ENCODE results near the gene RNF151.

Gene RNF151

DNA sequence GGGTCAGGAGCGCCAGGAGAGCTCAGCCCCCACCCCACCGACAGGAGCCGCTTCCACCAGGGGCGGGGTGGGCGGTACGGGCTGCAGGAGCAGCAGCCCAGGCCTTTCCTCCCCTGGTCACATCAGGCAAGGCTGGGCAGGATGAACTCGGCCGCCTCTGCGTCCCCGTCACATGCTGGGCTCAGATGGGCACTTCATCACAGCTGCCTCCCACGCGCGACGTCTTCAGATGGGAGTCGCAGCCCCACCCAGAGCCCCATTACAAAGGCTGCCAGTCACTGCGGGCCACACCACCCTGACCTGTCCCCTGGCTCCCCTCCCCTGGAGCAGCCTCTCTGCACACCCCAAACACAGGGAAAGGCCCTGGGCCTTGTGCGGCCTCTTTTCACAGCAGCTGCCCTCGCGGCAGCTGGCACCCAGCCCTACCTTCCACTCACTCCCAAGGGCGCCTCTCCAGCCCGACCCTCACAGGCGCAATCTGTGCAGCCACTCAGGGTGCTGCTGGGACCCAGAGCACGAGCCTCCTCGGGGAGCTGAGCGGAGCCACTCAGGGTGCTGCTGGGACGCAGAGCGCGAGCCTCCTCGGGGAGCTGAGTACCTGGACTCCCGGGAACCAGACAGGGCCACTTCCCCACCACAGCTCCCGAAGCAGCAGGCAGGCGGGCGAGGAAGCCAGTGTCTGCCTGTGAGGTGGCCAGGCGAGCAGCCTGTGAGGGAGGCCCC is 38.3 kb downstream of the RNF151 start:
- Histone ChIP-seq H3K36me3 (ENCODE audit: control insufficient read depth in 1 of 2, insufficient read depth in 2 of 2, low read depth in 1 of 2, low read length in 2 of 2) (peaks cover 34 to 74% of the 10 kb centered on the region in 2 experiments), H3K4me2 (ENCODE audit: low read length, poor library complexity, severe bottlenecking) (no peak overlapping the region), H3K9me3 (ENCODE audit: control insufficient read depth, low read length) (no peaks in the 10 kb centered on the region), H3K4me3 (ENCODE audit: insufficient read depth in 1 of 2, low read depth in 1 of 2, low read length in 2 of 2) (no peak overlapping the region), H2BK15ac (ENCODE audit: low read depth, poor library complexity, severe bottlenecking) (peak overlapping the region; percentile 21), H3K14ac (ENCODE audit: low read length in 2 of 2) (no peak overlapping the region), H3K27ac (ENCODE audit: low read length, poor library complexity, severe bottlenecking) (no peak overlapping the region), H2AK5ac (ENCODE audit: low read length, severe bottlenecking) (no peak overlapping the region), H3K9ac (ENCODE audit: low read length) (no peak overlapping the region), H2BK5ac (ENCODE audit: low read depth, low read length, poor library complexity, severe bottlenecking) (no peak overlapping the region), H4K8ac (ENCODE audit: low read length) (no peak overlapping the region), H3K23ac (ENCODE audit: low read length in 2 of 2) (no peak overlapping the region), H4K91ac (ENCODE audit: low read length) (peak overlapping the region; percentile 31), H3K18ac (ENCODE audit: low read depth in 1 of 2, low read length in 2 of 2) (no peak overlapping the region), H3K79me1 (replicated peaks; ENCODE audit: low read length, poor library complexity, severe bottlenecking) (peaks cover 24% of the 10 kb centered on the region), H2BK120ac (ENCODE audit: low read depth, low read length) (no peak overlapping the region), H3K27me3 (ENCODE audit: control insufficient read depth in 1 of 2, insufficient read depth in 1 of 2, low read length in 2 of 2) (no peaks in the 10 kb centered on the region), H2BK12ac (ENCODE audit: low read length in 2 of 2) (no peak overlapping the region), H3K4ac (ENCODE audit: low read depth in 1 of 2, low read length in 2 of 2) (no peak overlapping the region), H3K4me1 (ENCODE audit: control insufficient read depth, insufficient read depth, low read depth, low read length) (peaks cover 51% of the 10 kb centered on the region), H2AFZ (ENCODE audit: low read depth, low read length) (no peak overlapping the region)
- WGBS, result 94% methylated on average over 34 of the region's 34 CpGs
- no peak for DNase-seq

- Histone ChIP-seq H4K8ac (ENCODE audit: low read length) (no peak overlapping the region), H3K23ac (ENCODE audit: low read length in 2 of 2) (no peak overlapping the region), H3K18ac (ENCODE audit: low read depth in 1 of 2, low read length in 2 of 2) (no peak overlapping the region), H2BK5ac (ENCODE audit: low read depth, low read length, poor library complexity, severe bottlenecking) (no peak overlapping the region), H3K27ac (ENCODE audit: low read length, poor library complexity, severe bottlenecking) (no peak overlapping the region), H4K91ac (ENCODE audit: low read length) (no peak overlapping the region), H3K9me3 (ENCODE audit: control insufficient read depth, low read length) (no peaks in the 10 kb centered on the region), H2BK12ac (ENCODE audit: low read length in 2 of 2) (no peak overlapping the region), H2AK5ac (ENCODE audit: low read length, severe bottlenecking) (no peak overlapping the region), H2BK120ac (ENCODE audit: low read depth, low read length) (no peak overlapping the region), H3K79me1 (replicated peaks; ENCODE audit: low read length, poor library complexity, severe bottlenecking) (peaks cover 25% of the 10 kb centered on the region), H2AFZ (ENCODE audit: low read depth, low read length) (no peak overlapping the region), H3K9ac (ENCODE audit: low read length) (peak overlapping the region; percentile 53), H3K4ac (ENCODE audit: low read depth in 1 of 2, low read length in 2 of 2) (no peak overlapping the region), H3K4me2 (ENCODE audit: low read length, poor library complexity, severe bottlenecking) (no peak overlapping the region), H3K4me1 (ENCODE audit: control insufficient read depth, insufficient read depth, low read depth, low read length) (peaks cover 57% of the 10 kb centered on the region), H2BK15ac (ENCODE audit: low read depth, poor library complexity, severe bottlenecking) (no peak overlapping the region), H3K27me3 (ENCODE audit: control insufficient read depth in 1 of 2, insufficient read depth in 1 of 2, low read length in 2 of 2) (no peaks in the 10 kb centered on the region), H3K4me3 (ENCODE audit: insufficient read depth in 1 of 2, low read depth in 1 of 2, low read length in 2 of 2) (peak overlapping the region in 1 of 2 experiments; percentile 18), H3K14ac (ENCODE audit: low read length in 2 of 2) (no peak overlapping the region), H3K36me3 (ENCODE audit: control insufficient read depth in 1 of 2, insufficient read depth in 2 of 2, low read depth in 1 of 2, low read length in 2 of 2) (peaks cover 27 to 67% of the 10 kb centered on the region in 2 experiments)
- DNase-seq, result no peak
- 91% methylated on average over 21 of the region's 21 CpGs for WGBS
These were observed 39.0 kb downstream of the RNF151 start for GRCh38 chr16:2005646-2006045.

DNA sequence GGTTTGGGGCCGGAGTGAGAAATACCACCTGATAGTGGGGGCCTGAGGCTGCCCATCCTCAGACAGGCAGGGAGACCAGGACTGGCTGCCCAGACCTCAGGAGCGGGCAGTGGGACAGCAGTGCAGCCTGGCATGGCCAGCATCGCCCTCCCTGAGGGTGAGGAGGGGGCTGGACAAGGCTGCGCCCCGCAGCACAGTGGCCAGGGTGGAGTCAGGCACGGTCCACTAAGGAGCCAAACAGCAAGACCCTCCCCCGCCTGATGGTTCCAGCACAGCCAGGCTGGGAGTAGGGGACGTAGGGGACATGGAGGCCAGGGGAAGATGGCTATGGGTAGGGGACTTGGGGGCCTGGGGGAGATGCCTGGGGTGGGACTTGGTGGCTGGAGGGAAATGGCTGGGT is 39.7 kb downstream of the RNF151 start:
- Histone ChIP-seq H4K8ac (ENCODE audit: low read length) (no peak overlapping the region), H3K4ac (ENCODE audit: low read depth in 1 of 2, low read length in 2 of 2) (no peak overlapping the region), H3K27me3 (ENCODE audit: control insufficient read depth in 1 of 2, insufficient read depth in 1 of 2, low read length in 2 of 2) (no peaks in the 10 kb centered on the region), H3K9me3 (ENCODE audit: control insufficient read depth, low read length) (no peaks in the 10 kb centered on the region), H3K18ac (ENCODE audit: low read depth in 1 of 2, low read length in 2 of 2) (no peak overlapping the region), H3K23ac (ENCODE audit: low read length in 2 of 2) (no peak overlapping the region), H3K4me3 (ENCODE audit: insufficient read depth in 1 of 2, low read depth in 1 of 2, low read length in 2 of 2) (peak overlapping the region in 1 of 2 experiments; percentile 18), H2BK12ac (ENCODE audit: low read length in 2 of 2) (no peak overlapping the region), H2BK120ac (ENCODE audit: low read depth, low read length) (no peak overlapping the region), H3K27ac (ENCODE audit: low read length, poor library complexity, severe bottlenecking) (no peak overlapping the region), H4K91ac (ENCODE audit: low read length) (peak overlapping the region; percentile 21), H3K79me1 (replicated peaks; ENCODE audit: low read length, poor library complexity, severe bottlenecking) (peaks cover 22% of the 10 kb centered on the region), H3K36me3 (ENCODE audit: control insufficient read depth in 1 of 2, insufficient read depth in 2 of 2, low read depth in 1 of 2, low read length in 2 of 2) (peaks cover 20 to 61% of the 10 kb centered on the region in 2 experiments), H3K14ac (ENCODE audit: low read length in 2 of 2) (no peak overlapping the region), H2AFZ (ENCODE audit: low read depth, low read length) (no peak overlapping the region), H3K9ac (ENCODE audit: low read length) (peak overlapping the region; percentile 53), H3K4me1 (ENCODE audit: control insufficient read depth, insufficient read depth, low read depth, low read length) (peaks cover 57% of the 10 kb centered on the region), H2BK15ac (ENCODE audit: low read depth, poor library complexity, severe bottlenecking) (no peak overlapping the region), H3K4me2 (ENCODE audit: low read length, poor library complexity, severe bottlenecking) (no peak overlapping the region), H2AK5ac (ENCODE audit: low read length, severe bottlenecking) (no peak overlapping the region), H2BK5ac (ENCODE audit: low read depth, low read length, poor library complexity, severe bottlenecking) (no peak overlapping the region)
- WGBS, result 97% methylated on average over 8 of the region's 8 CpGs
- no peak for DNase-seq

DNA sequence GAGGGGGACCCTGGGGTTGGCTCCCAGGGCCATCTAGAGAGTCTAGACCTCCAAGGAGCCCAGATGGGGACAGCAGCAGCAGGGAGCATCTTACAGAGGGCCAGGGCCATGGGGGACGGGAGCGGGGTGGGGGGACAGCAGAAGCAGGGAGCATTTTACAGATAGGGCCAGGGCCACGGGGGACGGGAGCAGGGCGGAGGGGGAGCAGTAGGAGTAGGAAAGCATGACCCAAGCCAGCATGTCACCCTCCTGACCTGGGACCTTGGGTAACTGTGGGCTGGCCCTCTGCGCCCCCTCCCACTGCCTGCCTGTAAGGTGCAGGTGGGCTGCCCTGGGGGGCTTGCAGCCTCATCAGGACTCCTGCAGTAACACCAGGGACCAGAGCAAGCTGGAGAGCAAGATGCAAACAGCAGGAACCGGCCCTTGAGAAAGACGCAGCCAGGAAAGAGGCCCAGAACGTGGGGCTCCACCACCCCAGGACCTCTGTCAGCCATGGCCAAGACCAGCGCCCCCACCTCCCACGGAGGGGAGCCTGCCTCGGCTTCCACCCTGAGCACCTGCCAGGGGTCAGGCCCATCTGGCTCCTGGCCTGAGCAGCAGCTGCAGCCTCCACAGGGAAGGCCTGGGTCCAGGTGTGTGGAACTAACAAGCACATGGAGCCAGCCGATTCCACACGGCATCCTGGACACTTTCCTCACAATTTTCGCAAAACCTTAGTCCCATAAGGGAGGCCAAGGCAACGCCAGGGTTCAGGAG is 40.6 kb downstream of the RNF151 start:
- Histone ChIP-seq H2AK5ac (ENCODE audit: low read length, severe bottlenecking) (no peak overlapping the region), H3K4me1 (ENCODE audit: control insufficient read depth, insufficient read depth, low read depth, low read length) (peaks cover 57% of the 10 kb centered on the region)
- WGBS, result 92% methylated on average over 16 of the region's 16 CpGs

More for the DNA sequence above, 40.6 kb downstream of the RNF151 start:
- DNase-seq, result no peak
- Histone ChIP-seq H3K14ac (ENCODE audit: low read length in 2 of 2) (no peak overlapping the region), H3K23ac (ENCODE audit: low read length in 2 of 2) (peak overlapping the region in 1 of 2 experiments; percentile 5), H3K9ac (ENCODE audit: low read length) (peak overlapping the region; percentile 93), H2BK5ac (ENCODE audit: low read depth, low read length, poor library complexity, severe bottlenecking) (no peak overlapping the region), H3K79me1 (replicated peaks; ENCODE audit: low read length, poor library complexity, severe bottlenecking) (peaks cover 13% of the 10 kb centered on the region), H3K27me3 (ENCODE audit: control insufficient read depth in 1 of 2, insufficient read depth in 1 of 2, low read length in 2 of 2) (no peaks in the 10 kb centered on the region), H3K27ac (ENCODE audit: low read length, poor library complexity, severe bottlenecking) (no peak overlapping the region), H2BK120ac (ENCODE audit: low read depth, low read length) (no peak overlapping the region), H3K4me3 (ENCODE audit: insufficient read depth in 1 of 2, low read depth in 1 of 2, low read length in 2 of 2) (peak overlapping the region in 1 of 2 experiments; percentile 91), H4K8ac (ENCODE audit: low read length) (peak overlapping the region; percentile 19), H3K36me3 (ENCODE audit: control insufficient read depth in 1 of 2, insufficient read depth in 2 of 2, low read depth in 1 of 2, low read length in 2 of 2) (peaks cover 11 to 51% of the 10 kb centered on the region in 2 experiments), H4K91ac (ENCODE audit: low read length) (no peak overlapping the region), H3K4ac (ENCODE audit: low read depth in 1 of 2, low read length in 2 of 2) (no peak overlapping the region), H3K9me3 (ENCODE audit: control insufficient read depth, low read length) (no peaks in the 10 kb centered on the region), H2AFZ (ENCODE audit: low read depth, low read length) (no peak overlapping the region), H2BK15ac (ENCODE audit: low read depth, poor library complexity, severe bottlenecking) (no peak overlapping the region), H3K18ac (ENCODE audit: low read depth in 1 of 2, low read length in 2 of 2) (no peak overlapping the region), H3K4me2 (ENCODE audit: low read length, poor library complexity, severe bottlenecking) (no peak overlapping the region), H2BK12ac (ENCODE audit: low read length in 2 of 2) (no peak overlapping the region)

Measured in mesenchymal stem cell (in vitro differentiated cells and primary cell).